ENCODE results near the gene ABAT. TPM values are rescaled to one million over a fixed set of nuclear protein-coding genes. Genes with fewer than 3 reads are reported as not detected.
"Not testable (repeated sequence)": the region's sequence is repeated elsewhere in the genome, so short reads cannot be mapped to it uniquely, and the experiment has no call there.

ABAT gene
- total RNA-seq, 1 donor from 2014 or later: 70.9 TPM

DNA sequence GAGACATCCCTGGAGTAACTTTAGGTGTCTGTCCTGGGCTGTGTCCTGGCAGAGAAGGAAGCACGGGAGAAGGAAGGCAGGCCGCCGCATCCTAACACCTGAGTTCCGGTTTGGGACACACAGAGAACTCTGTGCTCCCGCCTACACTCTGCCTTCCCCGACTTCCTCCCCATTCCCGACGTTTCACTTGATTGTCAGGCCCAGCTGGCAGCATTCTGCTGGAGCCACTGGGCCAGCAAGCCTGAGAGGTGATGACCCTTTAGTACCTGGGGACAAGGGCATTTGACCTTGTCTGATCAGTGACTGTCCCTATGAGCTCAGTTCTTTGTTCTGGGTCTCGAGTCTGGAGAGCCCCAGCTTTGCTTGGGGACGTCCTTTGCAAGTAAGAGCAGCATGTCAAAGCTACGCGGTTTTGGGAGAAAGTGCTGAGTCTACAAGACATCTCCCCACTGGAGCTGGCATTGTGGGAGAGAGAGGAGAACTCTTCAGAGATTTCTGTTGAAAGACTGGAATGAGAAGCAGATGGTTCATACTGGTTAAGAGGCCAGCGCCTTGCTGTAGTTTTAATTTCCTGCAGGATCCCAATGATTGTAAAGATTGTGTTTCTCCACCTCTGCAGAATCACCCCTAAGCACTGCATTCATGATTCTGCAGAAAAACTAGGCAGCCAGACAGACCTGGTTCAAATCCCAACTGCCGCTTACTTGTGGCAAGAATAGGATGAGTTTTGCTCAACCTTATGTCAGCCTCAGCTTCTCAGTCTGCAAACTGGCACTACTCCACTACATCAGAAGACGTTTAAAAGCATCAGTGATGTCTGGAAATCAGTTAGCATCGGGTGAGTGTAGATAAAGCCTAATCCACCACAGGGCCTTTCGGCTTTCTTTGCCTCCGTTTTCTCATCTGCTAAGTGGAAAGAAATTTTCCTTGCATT lies 20.6 kb downstream of the ABAT start:
- no peak overlapping the region for H3K4me3 Mint-ChIP-seq (ENCODE audit: unreplicated experiment)

DNA sequence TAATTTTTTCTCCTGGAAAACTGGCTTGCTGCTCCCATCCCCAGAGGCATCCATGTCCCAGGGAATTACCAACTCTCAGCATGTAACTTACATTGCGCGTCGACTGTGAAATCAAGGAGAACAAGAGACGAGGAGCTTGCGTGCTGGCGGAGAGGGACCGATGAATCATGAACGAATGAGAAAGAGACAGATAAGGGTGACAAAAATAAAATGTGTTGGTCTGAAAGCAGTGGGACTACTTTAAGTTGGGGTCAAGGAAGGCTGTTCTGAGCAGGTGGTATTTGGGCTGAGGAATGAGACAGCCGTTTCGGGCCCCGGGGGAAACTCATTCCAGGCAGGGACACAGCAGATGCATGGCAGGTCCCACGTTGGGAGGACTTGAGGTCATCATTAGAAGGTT lies 22.5 kb downstream of the ABAT start:
- TF ChIP-seq, protein P1, sequence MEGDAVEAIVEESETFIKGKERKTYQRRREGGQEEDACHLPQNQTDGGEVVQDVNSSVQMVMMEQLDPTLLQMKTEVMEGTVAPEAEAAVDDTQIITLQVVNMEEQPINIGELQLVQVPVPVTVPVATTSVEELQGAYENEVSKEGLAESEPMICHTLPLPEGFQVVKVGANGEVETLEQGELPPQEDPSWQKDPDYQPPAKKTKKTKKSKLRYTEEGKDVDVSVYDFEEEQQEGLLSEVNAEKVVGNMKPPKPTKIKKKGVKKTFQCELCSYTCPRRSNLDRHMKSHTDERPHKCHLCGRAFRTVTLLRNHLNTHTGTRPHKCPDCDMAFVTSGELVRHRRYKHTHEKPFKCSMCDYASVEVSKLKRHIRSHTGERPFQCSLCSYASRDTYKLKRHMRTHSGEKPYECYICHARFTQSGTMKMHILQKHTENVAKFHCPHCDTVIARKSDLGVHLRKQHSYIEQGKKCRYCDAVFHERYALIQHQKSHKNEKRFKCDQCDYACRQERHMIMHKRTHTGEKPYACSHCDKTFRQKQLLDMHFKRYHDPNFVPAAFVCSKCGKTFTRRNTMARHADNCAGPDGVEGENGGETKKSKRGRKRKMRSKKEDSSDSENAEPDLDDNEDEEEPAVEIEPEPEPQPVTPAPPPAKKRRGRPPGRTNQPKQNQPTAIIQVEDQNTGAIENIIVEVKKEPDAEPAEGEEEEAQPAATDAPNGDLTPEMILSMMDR (IDR thresholded peaks at IDR 0.05; ENCODE audit: partially characterized antibody, unreplicated experiment): no peak
- peaks cover 19% of the 10 kb centered on the region for H3K4me1 Mint-ChIP-seq (ENCODE audit: low read depth, unreplicated experiment)
- DNase-seq: no peak
- peak overlapping the region; percentile 81 for H3K27ac Mint-ChIP-seq (ENCODE audit: unreplicated experiment)
- H3K9me3 Mint-ChIP-seq (ENCODE audit: unreplicated experiment): no peaks in the 10 kb centered on the region
- peaks cover 5% of the 10 kb centered on the region for H3K27me3 Mint-ChIP-seq (ENCODE audit: unreplicated experiment)
- H3K4me3 Mint-ChIP-seq (ENCODE audit: unreplicated experiment): peak overlapping the region; percentile 66
- no peaks in the 10 kb centered on the region for H3K36me3 Mint-ChIP-seq (ENCODE audit: unreplicated experiment)

More for the DNA sequence above, 20.6 kb downstream of the ABAT start:
- Mint-ChIP-seq H3K27me3 (ENCODE audit: unreplicated experiment) (peaks cover 5% of the 10 kb centered on the region), H3K4me1 (ENCODE audit: low read depth, unreplicated experiment) (peaks cover 19% of the 10 kb centered on the region), H3K27ac (ENCODE audit: unreplicated experiment) (peak overlapping the region; percentile 9), H3K9me3 (ENCODE audit: unreplicated experiment) (no peaks in the 10 kb centered on the region), H3K36me3 (ENCODE audit: unreplicated experiment) (no peaks in the 10 kb centered on the region)
- TF ChIP-seq, protein P1 (IDR thresholded peaks at IDR 0.05; ENCODE audit: partially characterized antibody, unreplicated experiment): no peak
- no peak for DNase-seq

DNA sequence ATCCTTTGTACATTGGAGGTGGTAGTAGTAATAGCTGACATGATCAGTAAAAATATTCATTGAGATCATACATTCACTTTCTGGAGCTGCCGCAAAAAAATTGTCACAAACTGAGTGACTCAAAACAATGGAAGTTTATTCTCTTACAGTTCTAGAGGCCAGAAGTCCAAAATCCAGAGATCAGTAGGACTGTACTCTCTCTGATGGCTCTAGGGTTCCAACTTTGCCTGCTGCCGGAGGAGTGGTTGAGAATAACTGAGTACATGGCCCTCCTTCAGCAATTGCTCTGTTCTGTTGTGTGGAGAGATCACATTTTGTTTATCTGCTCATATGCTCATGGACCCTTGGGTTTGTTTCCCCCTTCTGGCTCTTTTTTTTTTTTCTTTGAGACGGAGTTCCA lies 23.5 kb downstream of the ABAT start:
- Mint-ChIP-seq H3K27ac (ENCODE audit: unreplicated experiment) (no peak overlapping the region), H3K4me3 (ENCODE audit: unreplicated experiment) (no peak overlapping the region), H3K27me3 (ENCODE audit: unreplicated experiment) (peaks cover 5% of the 10 kb centered on the region), H3K4me1 (ENCODE audit: low read depth, unreplicated experiment) (peaks cover 19% of the 10 kb centered on the region), H3K36me3 (ENCODE audit: unreplicated experiment) (no peaks in the 10 kb centered on the region), H3K9me3 (ENCODE audit: unreplicated experiment) (no peaks in the 10 kb centered on the region)
- TF ChIP-seq, protein P1 (IDR thresholded peaks at IDR 0.05; ENCODE audit: partially characterized antibody, unreplicated experiment): no peak
- no peak for DNase-seq

DNA sequence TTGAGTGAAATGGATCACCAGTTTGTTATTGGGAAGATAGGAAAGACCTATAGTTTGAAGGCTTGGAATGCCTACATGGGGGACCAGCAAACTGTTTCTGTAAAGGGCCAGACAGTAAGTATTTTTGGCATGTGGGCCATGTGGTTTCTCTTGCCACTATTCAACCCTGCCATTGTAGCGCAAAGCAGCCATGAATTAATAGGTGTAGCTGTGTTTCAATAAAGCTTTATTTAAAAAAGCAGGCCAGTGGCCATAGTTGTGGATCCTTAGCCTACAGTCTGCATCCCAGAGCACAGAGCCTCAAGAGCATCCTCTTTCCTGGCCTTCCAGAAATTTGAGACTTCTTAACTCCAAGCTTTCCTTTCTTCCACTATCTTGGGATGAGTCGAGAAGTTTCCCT lies 29.3 kb downstream of the ABAT start:
- Mint-ChIP-seq H3K4me3 (ENCODE audit: unreplicated experiment) (no peak overlapping the region), H3K27ac (ENCODE audit: unreplicated experiment) (no peak overlapping the region), H3K9me3 (ENCODE audit: unreplicated experiment) (no peaks in the 10 kb centered on the region), H3K36me3 (ENCODE audit: unreplicated experiment) (no peaks in the 10 kb centered on the region), H3K4me1 (ENCODE audit: low read depth, unreplicated experiment) (no peaks in the 10 kb centered on the region), H3K27me3 (ENCODE audit: unreplicated experiment) (peaks cover 1% of the 10 kb centered on the region)
- DNase-seq: no peak
- TF ChIP-seq, protein P1 (IDR thresholded peaks at IDR 0.05; ENCODE audit: partially characterized antibody, unreplicated experiment): no peak

DNA sequence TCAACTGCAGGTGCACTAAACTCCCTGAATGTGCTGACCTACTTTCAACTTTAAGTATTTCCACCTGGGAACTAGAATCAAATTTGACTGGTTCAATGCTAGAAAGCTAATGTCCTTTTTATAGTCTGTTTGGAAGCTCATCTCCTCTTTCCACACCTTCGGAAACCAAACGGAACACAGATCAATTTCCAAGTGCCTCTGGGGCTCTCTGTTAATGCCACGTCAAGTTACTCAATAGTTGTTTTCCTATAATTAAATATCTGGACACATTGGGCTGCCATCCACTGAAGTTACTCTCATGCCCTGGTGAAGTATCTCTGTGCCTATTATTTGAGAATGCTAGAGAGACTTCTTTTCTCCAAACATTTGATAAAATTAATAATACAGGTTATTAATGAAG lies 29.7 kb downstream of the ABAT start:
- Mint-ChIP-seq H3K36me3 (ENCODE audit: unreplicated experiment) (no peaks in the 10 kb centered on the region), H3K27ac (ENCODE audit: unreplicated experiment) (no peak overlapping the region), H3K4me3 (ENCODE audit: unreplicated experiment) (no peak overlapping the region), H3K9me3 (ENCODE audit: unreplicated experiment) (no peaks in the 10 kb centered on the region), H3K4me1 (ENCODE audit: low read depth, unreplicated experiment) (no peaks in the 10 kb centered on the region), H3K27me3 (ENCODE audit: unreplicated experiment) (peaks cover 1% of the 10 kb centered on the region)
- TF ChIP-seq, protein P1 (IDR thresholded peaks at IDR 0.05; ENCODE audit: partially characterized antibody, unreplicated experiment): no peak
- DNase-seq: no peak

DNA sequence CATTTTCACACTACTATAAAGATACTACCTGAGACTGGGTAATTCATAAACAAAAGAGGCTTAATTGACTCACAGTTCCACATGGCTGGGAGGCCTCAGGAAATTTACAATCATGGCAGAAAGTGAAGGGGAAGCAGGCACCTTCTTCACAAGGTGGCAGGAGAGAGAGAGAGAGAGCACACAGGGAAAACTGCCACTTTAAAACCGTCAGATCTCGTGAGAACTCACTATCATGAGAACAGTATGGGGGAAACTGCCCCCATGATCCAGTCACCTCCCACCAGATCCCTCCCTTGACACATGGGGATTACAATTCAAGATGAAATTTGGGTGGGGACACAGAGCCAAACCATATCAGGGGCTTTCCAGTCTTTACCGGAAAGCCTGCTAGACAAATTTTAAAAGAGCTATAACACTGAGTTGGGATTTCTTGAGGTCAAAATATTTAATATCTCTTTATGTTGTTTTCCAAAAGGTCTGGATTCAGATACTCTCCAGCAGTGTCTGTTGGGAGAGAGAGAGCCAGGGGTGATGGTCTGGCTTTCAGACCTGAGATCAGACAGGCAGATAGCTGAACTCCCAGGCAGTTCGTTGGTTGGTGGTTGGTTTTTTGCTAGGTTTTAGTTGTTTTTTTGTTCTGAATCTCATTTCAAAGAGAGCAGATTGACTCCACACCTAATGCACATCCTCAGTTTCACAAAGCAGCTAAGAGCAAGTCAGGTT lies 30.8 kb downstream of the ABAT start:
- H3K36me3 Mint-ChIP-seq (ENCODE audit: unreplicated experiment); H3K27ac Mint-ChIP-seq (ENCODE audit: unreplicated experiment); H3K4me1 Mint-ChIP-seq (ENCODE audit: low read depth, unreplicated experiment); H3K4me3 Mint-ChIP-seq (ENCODE audit: unreplicated experiment); H3K27me3 Mint-ChIP-seq (ENCODE audit: unreplicated experiment); DNase-seq; H3K9me3 Mint-ChIP-seq (ENCODE audit: unreplicated experiment): not testable (repeated sequence)

All from glutamatergic neuron (in vitro differentiated cells).